Measurements from ENCODE around the gene CCDC122.

DNA sequence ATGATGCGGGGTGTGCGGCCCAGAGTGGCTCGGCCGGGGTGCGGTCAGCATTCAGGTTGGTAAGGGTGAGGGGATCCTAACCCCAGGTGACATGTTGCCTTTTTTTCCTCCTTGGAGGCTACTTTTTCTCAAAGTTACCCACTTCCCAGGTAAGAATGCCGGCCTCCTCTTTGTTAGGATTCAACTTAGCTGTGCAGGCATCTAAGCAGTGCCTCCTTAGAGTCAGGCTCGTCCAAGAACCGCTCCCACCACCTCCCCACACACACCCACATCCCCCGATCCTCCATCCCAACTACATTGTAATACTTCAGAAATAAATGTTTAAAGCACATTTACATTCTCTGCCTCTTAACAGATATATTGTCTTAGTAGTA, 92.0 kb downstream of the CCDC122 start:
- TF ChIP-seq, protein P1, sequence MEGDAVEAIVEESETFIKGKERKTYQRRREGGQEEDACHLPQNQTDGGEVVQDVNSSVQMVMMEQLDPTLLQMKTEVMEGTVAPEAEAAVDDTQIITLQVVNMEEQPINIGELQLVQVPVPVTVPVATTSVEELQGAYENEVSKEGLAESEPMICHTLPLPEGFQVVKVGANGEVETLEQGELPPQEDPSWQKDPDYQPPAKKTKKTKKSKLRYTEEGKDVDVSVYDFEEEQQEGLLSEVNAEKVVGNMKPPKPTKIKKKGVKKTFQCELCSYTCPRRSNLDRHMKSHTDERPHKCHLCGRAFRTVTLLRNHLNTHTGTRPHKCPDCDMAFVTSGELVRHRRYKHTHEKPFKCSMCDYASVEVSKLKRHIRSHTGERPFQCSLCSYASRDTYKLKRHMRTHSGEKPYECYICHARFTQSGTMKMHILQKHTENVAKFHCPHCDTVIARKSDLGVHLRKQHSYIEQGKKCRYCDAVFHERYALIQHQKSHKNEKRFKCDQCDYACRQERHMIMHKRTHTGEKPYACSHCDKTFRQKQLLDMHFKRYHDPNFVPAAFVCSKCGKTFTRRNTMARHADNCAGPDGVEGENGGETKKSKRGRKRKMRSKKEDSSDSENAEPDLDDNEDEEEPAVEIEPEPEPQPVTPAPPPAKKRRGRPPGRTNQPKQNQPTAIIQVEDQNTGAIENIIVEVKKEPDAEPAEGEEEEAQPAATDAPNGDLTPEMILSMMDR (IDR thresholded peaks at IDR 0.05; ENCODE audit: low read depth, low read length, missing input control), result no peak
- TF ChIP-seq HNF4G (IDR thresholded peaks at IDR 0.05) (no peak), FOXA2 (IDR thresholded peaks at IDR 0.05) (no peak), SP1 (IDR thresholded peaks at IDR 0.05) (no peak), JUND (IDR thresholded peaks at IDR 0.05) (no peak), RAD21 (IDR thresholded peaks at IDR 0.05) (no peak), YY1 (IDR thresholded peaks at IDR 0.05) (no peak)
- TF ChIP-seq, protein P2, sequence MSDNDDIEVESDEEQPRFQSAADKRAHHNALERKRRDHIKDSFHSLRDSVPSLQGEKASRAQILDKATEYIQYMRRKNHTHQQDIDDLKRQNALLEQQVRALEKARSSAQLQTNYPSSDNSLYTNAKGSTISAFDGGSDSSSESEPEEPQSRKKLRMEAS (IDR thresholded peaks at IDR 0.05), result no peak

All from liver (tissue), 3 donors.